HG03565 (cell line): ENCODE measurements around the gene GYS2.

Experiments
- ATAC-seq: cut with Tn5 transposase; IDR thresholded peaks from one replicate; pipeline ENCODE4 v1.9.1; 2021; ENCODE audit warnings: mild to moderate bottlenecking, moderate library complexity; ENCODE audit not compliant: unreplicated experiment

The GYS2 gene

DNA sequence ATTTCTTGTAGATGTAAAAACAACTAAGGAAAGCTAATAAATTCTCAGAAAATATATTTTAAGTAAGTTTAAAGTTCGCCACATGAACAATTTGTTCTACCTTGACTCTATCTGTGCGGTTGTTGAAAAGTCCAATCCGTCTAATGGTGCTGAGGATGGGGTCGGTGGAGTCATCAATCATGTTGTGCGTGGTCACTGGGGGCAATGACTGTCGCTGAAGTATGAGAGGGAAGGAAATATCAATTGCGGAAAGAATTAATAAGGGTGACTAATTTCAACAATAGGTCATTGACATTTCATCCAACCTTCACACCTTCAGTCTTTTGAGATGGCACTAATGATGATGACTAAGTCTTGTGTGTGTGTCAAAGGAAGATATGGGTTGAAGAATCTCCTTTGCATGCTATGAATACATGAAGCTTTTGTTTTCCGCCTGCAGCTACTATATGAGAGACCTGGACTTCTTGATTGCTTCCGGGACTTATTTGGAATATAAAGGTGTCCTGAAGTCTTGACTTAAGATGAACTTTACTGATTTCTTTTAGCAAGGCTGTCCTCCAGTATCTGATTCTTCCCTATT lies 46.5 kb downstream of the GYS2 start:
- ATAC-seq = no peak

DNA sequence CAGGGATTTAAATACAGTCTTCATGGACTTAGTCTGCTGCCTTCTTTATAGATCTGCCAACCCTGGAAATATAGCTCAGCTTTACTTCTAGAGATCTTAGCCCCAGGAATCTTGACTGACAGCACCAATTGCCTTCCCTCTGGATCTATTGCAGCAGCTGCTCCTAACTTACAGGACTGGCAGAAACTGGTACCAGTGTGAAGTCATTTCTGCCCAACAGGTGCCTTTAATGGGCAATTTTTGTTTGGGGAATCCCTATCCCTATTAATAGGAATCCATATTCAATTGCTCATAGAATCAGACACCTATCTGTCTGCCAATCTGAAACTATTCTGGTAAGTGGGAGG lies 51.3 kb downstream of the GYS2 start:
- no peak for ATAC-seq

DNA sequence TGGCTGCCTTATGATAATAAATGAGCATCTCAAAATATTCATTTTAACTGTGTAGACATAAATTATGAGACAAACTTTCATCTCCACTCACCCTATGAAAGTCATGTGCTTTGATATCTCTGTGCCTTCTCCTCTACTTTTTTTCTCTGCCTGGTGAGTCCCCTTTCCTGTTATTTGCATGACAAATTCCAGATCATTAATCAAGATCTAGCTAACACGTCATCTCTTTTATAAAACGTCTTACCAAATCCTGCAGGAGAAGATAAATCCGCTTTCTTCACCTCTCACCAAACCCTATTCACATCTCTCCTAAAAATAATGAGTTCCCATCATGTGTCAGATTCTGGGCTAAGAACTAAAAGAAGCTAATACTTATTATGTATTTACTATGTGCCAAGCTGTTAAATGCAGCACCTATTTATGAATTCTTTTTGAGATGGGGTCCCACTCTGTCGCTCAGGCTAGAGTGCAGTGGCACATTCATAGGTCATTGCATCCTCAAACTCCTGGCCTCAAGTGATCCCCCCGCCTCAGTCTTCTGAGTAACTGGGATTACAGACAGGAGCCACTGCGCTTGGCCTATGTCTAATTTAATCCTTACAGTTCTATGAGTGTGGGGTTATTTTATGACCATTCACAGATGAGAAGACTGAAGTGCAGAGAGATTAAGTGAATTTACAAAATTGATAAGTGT lies 51.9 kb downstream of the GYS2 start:
- ATAC-seq = no peak

DNA sequence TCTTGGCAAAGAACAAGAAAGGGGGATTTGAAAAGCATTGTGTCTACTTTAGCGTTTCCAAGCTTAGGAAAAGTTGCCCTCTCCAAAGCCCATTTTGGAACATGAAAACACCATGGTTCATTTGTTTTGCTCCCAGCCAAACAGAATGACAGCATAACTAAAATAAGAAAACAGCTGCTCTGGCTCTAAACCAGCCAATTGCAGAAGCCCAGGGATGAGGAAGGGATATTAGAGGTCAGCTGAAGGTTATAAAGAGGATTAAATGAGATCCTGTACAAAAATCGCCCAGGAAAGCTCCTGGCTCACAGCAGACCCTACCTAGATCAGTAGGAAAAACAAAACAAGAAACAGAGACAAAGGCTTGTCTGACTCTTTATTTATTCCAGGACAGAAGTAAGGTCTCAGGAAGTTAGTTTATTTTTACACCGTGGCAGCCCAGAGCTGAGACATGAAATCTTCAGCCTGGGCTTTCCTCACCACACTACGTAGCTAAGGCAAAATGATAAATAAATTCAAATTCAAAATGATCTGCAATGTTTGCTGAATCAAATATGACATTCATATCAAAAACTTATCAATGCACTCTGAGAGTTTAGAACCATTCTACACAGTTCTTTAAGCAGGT lies 52.7 kb downstream of the GYS2 start:
- ATAC-seq = no peak

DNA sequence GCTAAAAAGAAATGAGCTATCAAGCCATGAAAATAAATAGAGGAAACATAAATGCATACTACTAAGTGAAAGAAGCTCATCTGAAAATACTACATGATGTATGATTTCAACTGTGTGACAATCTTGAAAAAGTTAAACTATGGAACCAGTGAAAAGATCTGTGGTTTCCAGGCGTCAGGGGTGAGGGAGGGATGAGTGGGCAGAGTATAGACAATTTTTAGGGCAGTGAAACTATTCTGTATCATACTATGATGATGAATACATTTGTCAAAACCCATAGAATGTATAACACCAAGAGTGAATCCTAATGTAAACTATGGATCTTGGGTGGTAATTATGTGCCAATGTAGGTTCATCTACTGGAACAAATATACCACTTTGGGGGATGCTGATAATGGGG lies 57.2 kb downstream of the GYS2 start:
- ATAC-seq = no peak

DNA sequence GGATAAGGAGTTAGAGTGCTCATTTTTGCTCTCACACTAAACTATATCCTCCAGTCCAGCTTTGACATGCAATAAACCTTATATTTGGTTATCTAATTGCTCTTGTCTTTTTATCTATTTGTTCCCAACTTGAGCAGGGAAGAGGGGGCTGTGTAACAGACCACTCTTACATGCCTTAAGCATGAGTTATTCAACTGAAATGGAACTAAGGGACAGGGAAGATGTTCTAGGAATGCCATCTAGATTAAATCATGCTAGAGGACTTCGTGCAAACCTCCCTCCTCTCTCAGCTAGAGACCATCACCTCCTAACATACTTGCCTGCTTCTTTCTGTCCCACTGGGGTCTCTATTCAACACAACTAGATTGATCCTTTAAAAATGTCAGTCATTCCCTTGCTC lies 57.9 kb downstream of the GYS2 start:
- ATAC-seq = no peak

DNA sequence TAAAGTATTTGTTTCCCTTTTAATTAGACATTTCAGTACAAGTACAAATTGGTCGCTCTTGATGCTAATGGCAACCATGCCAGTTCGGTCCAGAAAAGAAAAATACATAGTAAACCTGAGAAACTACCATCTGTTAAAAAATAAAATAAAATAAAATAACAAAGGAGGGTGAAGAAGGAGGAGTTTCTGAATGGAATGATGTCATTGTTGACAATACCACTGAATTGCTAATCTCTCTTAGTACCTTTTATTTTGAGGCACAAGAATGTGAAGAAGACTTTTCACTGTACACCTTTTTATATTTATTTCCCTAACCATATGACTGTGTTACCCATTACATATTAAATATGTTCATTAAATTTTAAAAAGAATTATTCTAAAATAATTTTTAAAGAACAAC lies 59.1 kb downstream of the GYS2 start:
- no peak for ATAC-seq

DNA sequence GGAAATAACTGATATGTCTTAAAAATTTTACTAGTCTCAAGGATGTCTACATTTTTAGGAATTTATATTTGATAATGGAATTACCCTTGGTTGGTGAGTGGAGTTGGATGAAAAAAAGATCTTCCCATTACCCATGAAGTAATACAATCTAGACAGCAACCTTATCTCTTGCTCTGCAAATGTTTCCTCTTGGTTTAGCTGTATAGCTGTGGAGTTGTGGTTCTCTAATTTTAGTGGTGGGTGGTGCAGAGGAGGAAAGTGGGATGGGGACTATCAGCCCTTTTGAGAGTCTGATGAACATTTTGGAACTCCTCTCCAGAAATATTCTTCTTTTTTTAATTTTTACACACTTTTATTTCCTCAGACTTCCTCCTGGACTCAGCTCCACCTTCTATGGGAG lies 61.5 kb downstream of the GYS2 start:
- ATAC-seq = no peak

DNA sequence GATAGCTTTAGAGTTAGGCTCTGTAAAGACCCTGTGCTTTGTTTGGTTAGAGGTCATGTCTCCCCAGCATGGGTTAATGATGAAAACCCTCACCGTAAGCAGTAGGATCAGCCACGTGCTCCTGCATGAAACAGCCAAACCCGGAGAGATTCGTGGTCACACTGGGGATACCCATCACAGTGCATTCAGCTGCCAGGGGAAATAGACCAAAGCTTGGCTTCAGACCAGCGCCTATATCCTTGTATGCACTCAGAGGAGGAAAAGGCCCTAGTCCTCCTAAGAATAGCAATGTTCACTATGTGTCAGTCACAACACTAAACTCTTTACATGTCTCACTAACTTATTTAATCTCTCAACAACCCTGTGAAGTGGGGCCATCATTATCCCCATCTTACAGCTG lies 62.2 kb downstream of the GYS2 start:
- ATAC-seq = no peak

DNA sequence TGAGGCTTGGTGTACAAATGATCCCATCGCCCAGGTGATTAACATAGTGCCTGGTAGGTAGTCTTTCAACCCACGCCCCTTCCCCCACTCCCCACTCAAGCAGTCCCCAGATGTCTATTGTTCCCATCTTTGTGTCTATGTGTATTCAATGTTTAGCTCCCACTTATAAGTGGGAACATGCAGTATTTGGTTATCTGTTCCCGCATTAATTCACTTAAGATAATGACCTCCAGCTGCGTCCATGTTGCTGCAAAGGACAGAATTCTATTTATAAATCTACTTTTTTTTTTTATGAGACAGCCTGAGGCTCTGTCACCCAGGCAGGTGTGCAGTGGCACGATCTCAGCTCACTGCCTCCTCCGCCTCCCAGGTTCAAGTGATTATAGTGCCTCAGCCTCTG lies 62.9 kb downstream of the GYS2 start:
- no peak for ATAC-seq

DNA sequence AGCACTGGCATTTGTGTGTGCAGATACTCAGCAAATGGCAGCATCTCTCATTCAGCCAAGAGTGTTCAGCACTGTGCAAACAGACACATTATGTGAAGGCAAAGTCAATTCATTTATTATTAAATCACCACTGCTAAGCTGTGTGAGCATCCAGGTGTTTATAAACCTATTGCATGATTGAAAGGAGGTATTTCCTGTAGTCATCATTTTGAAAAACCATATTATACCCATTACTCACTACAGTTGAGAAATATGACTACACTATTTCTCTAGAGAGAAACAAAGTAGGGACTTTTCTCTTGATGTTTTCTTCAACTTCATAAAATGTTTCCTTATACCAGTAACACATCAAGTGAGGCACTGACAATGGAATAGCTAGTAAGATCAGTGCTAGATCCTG lies 64.8 kb downstream of the GYS2 start:
- ATAC-seq = peak; percentile 68

DNA sequence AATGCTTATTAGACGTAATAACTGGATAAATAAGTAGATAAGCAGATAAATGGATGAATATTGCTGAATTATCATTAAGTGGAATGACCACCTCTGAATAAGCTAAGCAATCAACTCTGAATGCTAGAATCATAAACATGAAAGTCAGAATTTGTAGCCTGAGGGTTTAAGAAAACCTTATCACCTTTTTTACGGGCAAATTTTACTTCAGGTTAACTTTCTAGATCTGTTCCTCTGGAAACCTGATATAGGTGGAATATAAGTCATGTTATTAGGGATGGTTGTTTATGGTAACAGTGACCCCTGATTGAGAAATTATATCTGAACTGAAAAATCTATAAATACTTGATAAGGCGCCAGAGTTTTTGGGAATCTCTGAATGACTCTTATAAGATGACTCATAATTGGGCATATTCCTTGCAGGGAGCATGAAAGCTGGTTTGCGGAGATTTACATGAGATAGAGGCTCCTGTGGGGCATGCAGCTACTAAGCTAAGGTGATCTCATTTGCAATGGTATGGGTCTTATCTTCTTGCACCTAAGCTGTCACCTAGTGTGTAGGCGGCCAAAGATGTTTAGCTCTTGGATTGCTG lies 66.5 kb downstream of the GYS2 start:
- ATAC-seq = no peak

DNA sequence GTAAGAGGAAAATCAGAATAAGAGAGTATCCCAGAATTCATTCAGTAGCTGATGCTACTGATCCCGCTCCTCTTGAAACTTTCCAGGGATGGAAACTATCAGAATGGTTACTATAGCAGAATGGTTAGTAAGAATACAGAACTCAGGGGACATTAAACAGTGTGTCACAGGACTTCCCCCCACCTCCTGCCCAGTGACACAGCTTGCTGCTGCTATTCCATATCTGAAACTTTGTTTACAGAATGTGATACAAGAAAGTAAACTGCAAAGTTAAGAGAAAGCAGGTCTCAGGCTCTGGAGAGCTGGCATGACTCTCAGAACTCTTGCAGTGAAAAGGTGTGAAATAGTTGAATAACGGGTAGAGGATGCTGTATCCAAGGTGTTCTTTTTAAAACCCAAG lies 75.2 kb downstream of the GYS2 start:
- no peak for ATAC-seq

DNA sequence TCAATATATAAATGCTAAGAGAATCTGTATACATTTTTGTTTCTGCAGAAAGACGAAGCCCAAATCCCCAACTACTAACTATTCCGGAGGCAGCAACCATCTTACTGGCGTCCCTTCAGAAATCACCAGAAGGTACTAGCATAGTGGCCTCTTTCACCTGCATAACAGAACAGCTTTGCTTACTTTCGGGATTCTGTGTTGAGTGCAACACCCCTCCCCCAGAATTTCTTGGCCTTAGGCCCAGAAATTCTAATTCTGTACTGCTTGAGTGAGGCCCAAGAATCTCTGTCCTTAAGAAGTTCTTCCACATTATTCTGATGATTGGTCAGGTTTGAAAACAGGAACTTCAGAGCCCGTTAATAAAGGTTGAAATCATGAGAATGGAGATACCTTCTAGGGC lies 75.7 kb downstream of the GYS2 start:
- ATAC-seq = no peak

DNA sequence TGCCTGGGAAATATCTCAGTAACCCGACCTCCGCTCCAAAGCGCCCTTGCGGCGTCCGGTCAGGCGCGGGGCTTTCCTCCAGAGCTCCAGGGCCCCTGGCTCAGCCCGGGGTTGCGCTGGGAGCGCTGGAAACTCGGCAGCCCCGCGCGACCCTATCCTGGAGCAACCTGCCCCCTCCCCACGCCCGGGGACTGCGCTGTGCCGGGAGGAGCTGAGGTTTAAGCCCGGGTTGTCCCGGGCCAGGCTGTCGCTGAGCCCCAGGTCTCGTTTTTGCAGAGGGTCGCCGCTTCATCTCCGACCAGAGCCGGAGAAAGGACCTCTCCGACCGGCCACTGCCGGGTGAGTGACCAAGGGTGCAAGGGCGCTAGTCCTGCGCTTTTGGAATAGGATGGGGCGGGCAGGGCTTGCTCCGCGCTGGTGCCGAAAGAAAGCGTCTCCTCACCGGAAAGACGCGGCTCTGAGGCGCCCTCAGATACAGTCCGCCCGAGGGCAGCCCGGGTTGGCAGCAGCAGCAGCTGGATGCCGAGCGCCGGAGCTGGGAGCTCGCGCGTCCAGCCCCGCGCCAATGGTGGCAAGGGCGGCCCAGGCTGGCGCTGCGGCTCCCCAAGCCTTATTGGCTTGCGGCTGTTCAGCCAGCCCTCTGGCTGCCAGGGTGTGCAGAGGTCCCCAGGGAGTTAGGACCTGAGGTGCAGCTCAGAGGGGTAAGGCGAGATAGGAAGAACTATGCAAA lies 77.0 kb downstream of the GYS2 start:
- peak; percentile 92 for ATAC-seq

DNA sequence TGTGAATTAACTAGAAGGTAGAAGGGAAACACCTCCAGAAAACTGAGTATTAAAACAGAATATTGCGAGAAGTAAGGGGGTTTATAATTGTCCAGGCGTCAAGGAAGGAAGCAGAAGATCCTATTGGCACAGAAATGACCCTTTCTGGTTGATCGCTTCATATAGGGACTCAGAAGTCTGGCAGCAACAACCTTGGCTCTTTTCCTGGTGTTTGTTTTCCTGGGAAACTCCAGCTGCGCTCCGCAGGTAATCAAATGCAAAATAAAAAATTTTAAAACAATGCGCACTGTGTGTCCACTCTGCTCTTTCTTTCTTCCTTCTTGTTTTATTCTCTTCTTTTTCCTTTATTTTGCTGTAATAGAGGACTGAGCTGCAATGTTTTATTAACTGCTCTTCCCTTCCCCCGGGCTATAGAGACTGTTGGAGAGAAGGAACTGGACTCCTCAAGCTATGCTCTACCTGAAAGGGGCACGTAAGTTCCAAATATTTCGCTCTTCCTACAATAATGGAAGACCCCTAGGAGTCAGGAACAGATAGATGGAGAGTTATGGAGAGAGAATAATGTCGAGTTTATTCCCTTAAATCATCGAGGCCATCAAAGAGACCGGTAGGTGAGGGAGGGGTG lies 77.8 kb downstream of the GYS2 start:
- ATAC-seq = no peak

DNA sequence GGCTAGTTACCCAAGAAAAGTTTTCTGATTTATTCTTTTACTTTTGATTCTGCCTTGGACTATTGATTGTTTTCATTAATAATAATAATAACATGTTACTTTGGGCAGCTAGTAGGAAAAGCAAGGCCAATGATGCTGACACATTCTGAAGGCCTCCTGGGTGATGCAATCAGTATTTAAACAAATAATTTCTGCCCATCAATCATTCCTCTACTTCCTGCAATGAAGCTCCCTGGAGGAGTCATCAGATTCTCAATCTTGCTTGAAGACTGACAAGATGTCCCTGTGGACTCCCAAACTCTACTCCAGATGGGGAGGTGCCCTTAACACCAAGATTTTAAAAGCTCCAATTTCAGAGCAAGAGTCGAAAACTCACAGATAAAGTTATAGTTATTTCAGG lies 78.6 kb downstream of the GYS2 start, which contains the start of gene SPX:
SPX (plus strand) TSS at position 244 of the 400 bp plus-strand sequence. CDS start 177 bp downstream, outside the sequence.
- ATAC-seq = no peak

DNA sequence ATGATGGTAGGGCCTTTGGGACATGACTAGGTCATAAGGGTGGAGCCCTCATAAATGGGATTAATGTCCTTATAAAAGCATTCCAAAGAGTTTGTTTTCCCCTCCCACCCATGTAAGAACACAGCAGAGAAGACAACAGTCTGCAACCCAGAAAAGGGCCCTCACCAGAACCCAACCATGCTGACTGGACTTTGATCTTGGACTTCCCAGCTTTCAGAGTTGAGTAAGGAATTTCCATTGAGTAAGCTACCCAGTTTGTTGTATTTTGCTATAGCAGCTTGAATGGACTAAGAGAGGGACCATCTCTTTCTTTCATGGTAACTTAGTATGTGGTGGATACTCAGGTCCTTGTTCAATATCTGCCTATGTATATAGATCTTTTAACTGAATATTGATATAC lies 81.5 kb downstream of the GYS2 start:
- no peak for ATAC-seq

DNA sequence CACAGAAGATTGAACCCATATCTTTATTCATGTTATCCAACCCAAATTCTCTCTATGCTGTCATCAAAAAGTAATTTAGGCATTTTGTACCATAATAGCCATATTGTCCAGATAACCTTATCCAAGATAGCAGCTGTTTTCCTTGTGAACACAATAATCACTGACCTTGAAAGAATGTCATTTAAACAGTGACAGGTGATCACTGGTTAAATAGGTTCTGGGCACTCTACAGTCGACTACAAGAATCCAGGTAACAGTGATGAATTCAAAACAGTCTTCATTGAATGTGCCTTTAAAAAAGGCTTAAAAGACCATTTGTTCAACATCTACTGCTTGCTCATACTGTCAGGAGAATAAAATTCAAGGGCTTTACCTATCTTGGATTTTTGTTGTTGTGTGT lies 83.1 kb downstream of the GYS2 start:
- no peak for ATAC-seq

DNA sequence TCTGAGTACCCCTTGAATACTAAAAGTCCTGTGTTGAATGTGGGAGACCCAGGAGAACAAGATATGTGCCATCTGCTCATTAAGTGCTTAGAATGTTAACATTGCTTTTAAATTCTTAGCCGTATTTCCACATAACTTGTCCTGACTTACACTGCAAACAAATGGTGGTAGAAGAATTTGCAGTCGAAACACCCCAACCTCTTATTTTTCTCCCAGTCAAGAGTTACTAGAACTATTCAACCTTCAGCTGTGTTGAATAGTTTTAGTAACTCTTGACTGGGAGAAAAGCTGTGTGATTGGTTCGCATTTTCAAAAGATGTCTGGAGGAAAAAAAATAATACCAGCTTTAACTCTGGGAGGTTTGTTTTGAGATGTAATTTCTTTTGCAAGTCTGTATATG lies 86.2 kb downstream of the GYS2 start:
- ATAC-seq = no peak

DNA sequence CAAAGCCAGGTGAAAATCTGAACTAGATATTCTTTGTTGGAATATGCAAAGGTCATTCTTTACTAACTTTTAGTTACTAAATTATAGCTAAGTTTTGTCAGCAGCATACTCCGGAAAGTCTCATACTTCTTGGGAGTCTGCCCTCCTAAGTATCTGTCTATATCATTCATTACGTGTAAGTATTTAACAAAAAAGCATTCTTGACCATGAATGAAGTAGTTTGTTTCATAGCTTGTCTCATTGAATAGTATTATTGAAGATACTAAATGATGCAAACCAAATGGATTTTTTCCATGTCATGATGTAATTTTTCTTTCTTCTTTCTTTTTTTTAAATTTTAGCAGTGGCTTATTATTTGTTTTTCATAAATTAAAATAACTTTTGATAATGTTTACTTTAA lies 88.4 kb downstream of the GYS2 start:
- no peak for ATAC-seq
